ENCODE results near the gene CORO2B. TPM values are rescaled to one million over a fixed set of nuclear protein-coding genes. Genes with fewer than 3 reads are reported as not detected.
A peak's percentile ranks its signal among the peaks of the same experiment; 100 is the strongest.

CORO2B gene
- total and polyA plus RNA-seq, 4 donors: 15.9 to 53.6 (median 33.2) TPM

DNA sequence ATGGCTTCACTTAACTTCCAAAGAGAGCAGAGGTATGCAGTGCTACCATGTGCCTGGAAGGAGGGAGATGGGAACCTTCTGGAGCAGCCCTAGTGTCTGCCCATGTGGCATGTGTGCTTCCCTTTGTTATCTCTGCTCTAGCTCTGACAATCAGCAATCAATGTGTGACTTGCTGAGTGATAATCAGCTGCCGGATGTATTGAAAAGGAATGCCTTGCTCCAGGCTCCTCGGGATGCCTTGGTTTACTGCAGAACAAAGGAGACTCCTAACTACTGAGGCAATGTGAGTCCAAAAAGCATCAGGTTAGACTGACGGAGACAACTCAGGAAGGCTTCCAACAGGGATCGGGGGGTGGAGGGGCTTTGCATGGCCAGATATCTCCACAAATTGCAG is 36.0 kb upstream of the CORO2B start:
- H3K27me3 ChIP-seq (ENCODE audit: control insufficient read depth, insufficient read depth, low read length): no peaks in the 10 kb centered on the region
- WGBS (ENCODE audit: insufficient coverage): 41% methylated on average over 3 of the region's 4 CpGs
- no peaks in the 10 kb centered on the region for H3K4me1 ChIP-seq (ENCODE audit: control insufficient read depth, insufficient read depth, low read length)
- no peak overlapping the region for H3K27ac ChIP-seq (ENCODE audit: low read depth, low read length)
- no peak overlapping the region for H3K4me3 ChIP-seq (ENCODE audit: low read depth, low read length)
- H3K9me3 ChIP-seq (ENCODE audit: control insufficient read depth, insufficient read depth, low read length): no peaks in the 10 kb centered on the region
- no peak for DNase-seq (ENCODE audit: low read depth in 4 of 6, low spot score in 6 of 6)
- H3K36me3 ChIP-seq (ENCODE audit: control insufficient read depth, insufficient read depth, low read length): no peaks in the 10 kb centered on the region

- Histone ChIP-seq H3K4me1 (ENCODE audit: control insufficient read depth, insufficient read depth, low read length) (no peaks in the 10 kb centered on the region), H3K4me3 (ENCODE audit: low read depth, low read length) (no peak overlapping the region), H3K9me3 (ENCODE audit: control insufficient read depth, insufficient read depth, low read length) (no peaks in the 10 kb centered on the region), H3K27ac (ENCODE audit: low read depth, low read length) (no peak overlapping the region), H3K27me3 (ENCODE audit: control insufficient read depth, insufficient read depth, low read length) (no peaks in the 10 kb centered on the region), H3K36me3 (ENCODE audit: control insufficient read depth, insufficient read depth, low read length) (no peaks in the 10 kb centered on the region)
- no peak for DNase-seq (ENCODE audit: low read depth in 4 of 6, low spot score in 6 of 6)
- 84% methylated on average over 7 of the region's 8 CpGs for WGBS (ENCODE audit: insufficient coverage)
Measured at GRCh38 chr15:68543165-68544008, 35.4 kb upstream of the CORO2B start.

- Histone ChIP-seq H3K36me3 (ENCODE audit: control insufficient read depth, insufficient read depth, low read length) (no peaks in the 10 kb centered on the region), H3K27me3 (ENCODE audit: control insufficient read depth, insufficient read depth, low read length) (no peaks in the 10 kb centered on the region), H3K9me3 (ENCODE audit: control insufficient read depth, insufficient read depth, low read length) (no peaks in the 10 kb centered on the region), H3K4me3 (ENCODE audit: low read depth, low read length) (no peak overlapping the region), H3K27ac (ENCODE audit: low read depth, low read length) (no peak overlapping the region), H3K4me1 (ENCODE audit: control insufficient read depth, insufficient read depth, low read length) (peaks cover 3% of the 10 kb centered on the region)
- no peak for DNase-seq (ENCODE audit: low read depth in 4 of 6, low spot score in 6 of 6)
- no CpG with 5 or more reads among the region's 2 CpGs for WGBS (ENCODE audit: insufficient coverage)
Measured at GRCh38 chr15:68546318-68546717, 32.5 kb upstream of the CORO2B start.

GRCh38 chr15:68548364-68548763 is 30.4 kb upstream of the CORO2B start:
- Histone ChIP-seq H3K27ac (ENCODE audit: low read depth, low read length) (no peak overlapping the region), H3K9me3 (ENCODE audit: control insufficient read depth, insufficient read depth, low read length) (no peaks in the 10 kb centered on the region), H3K36me3 (ENCODE audit: control insufficient read depth, insufficient read depth, low read length) (no peaks in the 10 kb centered on the region), H3K4me3 (ENCODE audit: low read depth, low read length) (no peak overlapping the region), H3K4me1 (ENCODE audit: control insufficient read depth, insufficient read depth, low read length) (peaks cover 13% of the 10 kb centered on the region), H3K27me3 (ENCODE audit: control insufficient read depth, insufficient read depth, low read length) (no peaks in the 10 kb centered on the region)
- DNase-seq (ENCODE audit: low read depth in 4 of 6, low spot score in 6 of 6): no peak
- 88% methylated on average over 2 of the region's 3 CpGs for WGBS (ENCODE audit: insufficient coverage)

DNA sequence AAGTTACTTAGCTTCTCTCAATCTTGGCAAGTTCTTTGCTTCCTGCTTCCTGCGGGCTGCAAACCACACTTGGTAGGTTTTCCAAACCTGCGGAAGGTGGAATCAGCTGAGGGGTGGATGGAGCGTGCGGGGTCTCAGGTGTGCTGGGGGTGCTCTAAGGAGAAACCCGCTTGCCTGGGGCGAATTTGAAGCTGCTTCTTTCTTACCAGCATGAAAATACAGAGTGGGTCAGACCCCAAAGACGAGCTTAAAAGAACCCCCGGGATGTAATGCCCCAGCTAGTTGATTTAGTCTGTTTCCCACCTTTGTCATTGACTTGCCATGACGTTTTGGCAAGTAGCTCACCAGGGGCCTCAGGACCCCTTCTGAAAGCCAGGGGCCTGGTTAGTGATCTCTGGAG is 28.8 kb upstream of the CORO2B start:
- H3K36me3 ChIP-seq (ENCODE audit: control insufficient read depth, insufficient read depth, low read length): no peaks in the 10 kb centered on the region
- H3K4me1 ChIP-seq (ENCODE audit: control insufficient read depth, insufficient read depth, low read length): peaks cover 13% of the 10 kb centered on the region
- no peaks in the 10 kb centered on the region for H3K27me3 ChIP-seq (ENCODE audit: control insufficient read depth, insufficient read depth, low read length)
- no peak for DNase-seq (ENCODE audit: low read depth in 4 of 6, low spot score in 6 of 6)
- WGBS (ENCODE audit: insufficient coverage): 74% methylated on average over 6 of the region's 9 CpGs
- no peak overlapping the region for H3K4me3 ChIP-seq (ENCODE audit: low read depth, low read length)
- H3K9me3 ChIP-seq (ENCODE audit: control insufficient read depth, insufficient read depth, low read length): no peaks in the 10 kb centered on the region
- no peak overlapping the region for H3K27ac ChIP-seq (ENCODE audit: low read depth, low read length)

DNA sequence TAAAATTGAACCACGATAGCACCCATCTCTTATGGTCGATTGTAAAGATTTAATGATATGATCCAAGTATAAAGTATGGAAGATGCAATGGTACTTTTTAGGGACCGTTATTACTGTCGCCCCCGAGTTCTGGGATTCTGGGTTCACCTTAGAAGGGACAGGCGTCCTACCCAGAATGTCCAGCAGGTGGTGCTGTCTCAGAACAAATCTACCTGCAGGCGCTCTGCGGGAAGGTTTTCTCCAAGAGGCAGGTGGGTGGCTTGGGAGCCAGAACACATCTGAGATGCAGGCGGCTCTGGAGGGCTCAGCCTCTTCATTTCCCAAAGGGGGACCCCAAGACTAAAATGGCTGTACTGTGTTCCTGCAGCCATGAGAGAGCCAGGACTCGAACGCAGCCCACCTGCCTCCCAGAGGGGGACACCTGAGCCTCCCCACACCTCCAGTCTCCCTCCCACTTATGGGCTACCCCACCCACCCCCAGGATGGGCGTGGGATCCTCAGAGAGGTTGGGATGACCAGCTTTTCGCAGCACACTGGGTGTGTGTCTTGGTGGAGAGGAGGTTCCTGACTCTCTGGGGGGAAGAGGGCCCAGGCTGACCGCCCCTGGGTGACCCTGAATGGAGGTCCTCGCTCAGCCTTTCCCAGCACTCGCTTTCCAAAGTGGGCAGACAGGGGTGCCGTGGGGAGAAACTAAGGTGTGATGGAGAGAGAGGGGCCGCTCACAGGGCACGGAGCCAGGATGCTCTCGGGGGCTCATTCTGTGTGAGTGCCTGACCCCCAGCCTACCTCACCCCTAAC is 28.1 kb upstream of the CORO2B start:
- DNase-seq (ENCODE audit: low read depth in 4 of 6, low spot score in 6 of 6): peak in 4 of 6 donors; percentile 39 to 92 (median 68)
- 38% methylated on average over 12 of the region's 20 CpGs for WGBS (ENCODE audit: insufficient coverage)
- Histone ChIP-seq H3K9me3 (ENCODE audit: control insufficient read depth, insufficient read depth, low read length) (no peaks in the 10 kb centered on the region), H3K27me3 (ENCODE audit: control insufficient read depth, insufficient read depth, low read length) (no peaks in the 10 kb centered on the region), H3K4me3 (ENCODE audit: low read depth, low read length) (no peak overlapping the region), H3K36me3 (ENCODE audit: control insufficient read depth, insufficient read depth, low read length) (no peaks in the 10 kb centered on the region), H3K4me1 (ENCODE audit: control insufficient read depth, insufficient read depth, low read length) (peaks cover 13% of the 10 kb centered on the region), H3K27ac (ENCODE audit: low read depth, low read length) (no peak overlapping the region)

- no peak for DNase-seq (ENCODE audit: low read depth in 4 of 6, low spot score in 6 of 6)
- H3K4me3 ChIP-seq (ENCODE audit: low read depth, low read length): no peak overlapping the region
- H3K27ac ChIP-seq (ENCODE audit: low read depth, low read length): no peak overlapping the region
- no peaks in the 10 kb centered on the region for H3K36me3 ChIP-seq (ENCODE audit: control insufficient read depth, insufficient read depth, low read length)
- WGBS (ENCODE audit: insufficient coverage): 91% methylated on average over 4 of the region's 5 CpGs
- no peaks in the 10 kb centered on the region for H3K27me3 ChIP-seq (ENCODE audit: control insufficient read depth, insufficient read depth, low read length)
- H3K4me1 ChIP-seq (ENCODE audit: control insufficient read depth, insufficient read depth, low read length): peaks cover 13% of the 10 kb centered on the region
- no peaks in the 10 kb centered on the region for H3K9me3 ChIP-seq (ENCODE audit: control insufficient read depth, insufficient read depth, low read length)
Measured at GRCh38 chr15:68551296-68551635, 27.5 kb upstream of the CORO2B start.

GRCh38 chr15:68552344-68552743 is 26.4 kb upstream of the CORO2B start:
- DNase-seq (ENCODE audit: low read depth in 4 of 6, low spot score in 6 of 6): peak in 1 of 6 donors; percentile 49
- Histone ChIP-seq H3K27me3 (ENCODE audit: control insufficient read depth, insufficient read depth, low read length) (no peaks in the 10 kb centered on the region), H3K9me3 (ENCODE audit: control insufficient read depth, insufficient read depth, low read length) (no peaks in the 10 kb centered on the region), H3K4me1 (ENCODE audit: control insufficient read depth, insufficient read depth, low read length) (peaks cover 13% of the 10 kb centered on the region), H3K27ac (ENCODE audit: low read depth, low read length) (no peak overlapping the region), H3K36me3 (ENCODE audit: control insufficient read depth, insufficient read depth, low read length) (no peaks in the 10 kb centered on the region), H3K4me3 (ENCODE audit: low read depth, low read length) (no peak overlapping the region)
- 41% methylated on average over 6 of the region's 6 CpGs for WGBS (ENCODE audit: insufficient coverage)

DNA sequence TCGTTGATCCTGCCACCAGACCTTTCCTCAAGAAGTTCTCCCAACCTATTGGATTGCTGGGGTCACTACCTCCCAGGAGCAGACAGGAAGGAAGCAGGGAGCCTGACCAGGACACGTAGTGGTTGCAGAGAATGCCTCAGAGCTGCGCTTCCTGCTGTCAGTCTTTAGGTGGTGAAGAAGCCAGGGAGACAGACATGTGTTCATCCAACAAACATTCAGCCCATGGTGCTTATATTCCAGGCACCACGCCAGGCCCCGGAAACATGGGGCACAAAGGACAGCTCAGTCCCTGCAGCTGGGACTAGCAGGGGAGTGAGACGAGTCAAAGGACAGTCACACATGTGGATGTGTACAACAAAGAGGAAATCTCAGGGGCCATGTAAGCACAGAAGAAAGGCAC is 26.0 kb upstream of the CORO2B start:
- WGBS (ENCODE audit: insufficient coverage): 47% methylated on average over 5 of the region's 6 CpGs
- Histone ChIP-seq H3K27ac (ENCODE audit: low read depth, low read length) (no peak overlapping the region), H3K27me3 (ENCODE audit: control insufficient read depth, insufficient read depth, low read length) (no peaks in the 10 kb centered on the region), H3K9me3 (ENCODE audit: control insufficient read depth, insufficient read depth, low read length) (no peaks in the 10 kb centered on the region), H3K4me3 (ENCODE audit: low read depth, low read length) (no peak overlapping the region), H3K4me1 (ENCODE audit: control insufficient read depth, insufficient read depth, low read length) (peaks cover 13% of the 10 kb centered on the region), H3K36me3 (ENCODE audit: control insufficient read depth, insufficient read depth, low read length) (no peaks in the 10 kb centered on the region)
- DNase-seq (ENCODE audit: low read depth in 4 of 6, low spot score in 6 of 6): peak in 2 of 6 donors; percentile 69 to 76

Measured in spinal cord (tissue), 10 donors.